Stimulated activated CD4-positive, alpha-beta T cell treated with anti-CD3 and anti-CD28 coated beads, Interleukin-2, amount 100 ng/mL, for 24 hours (primary cell): ENCODE results near the gene SLC43A2.

Experiments
- DNase-seq, 2 donors: peaks; one replicate each; pipeline ENCODE4 v3.0.0-alpha.2; 2020

SLC43A2 gene

GRCh38 chr17:1560858-1561355 is 67.7 kb downstream of the SLC43A2 start:
- DNase-seq, result no peak

GRCh38 chr17:1560101-1560857 is 68.4 kb downstream of the SLC43A2 start:
- DNase-seq, result no peak

GRCh38 chr17:1559047-1560043 is 69.3 kb downstream of the SLC43A2 start:
- no peak for DNase-seq

GRCh38 chr17:1558401-1558800 is 70.2 kb downstream of the SLC43A2 start:
- DNase-seq, result no peak

GRCh38 chr17:1557355-1558095 is 71.1 kb downstream of the SLC43A2 start:
- DNase-seq, result no peak

- DNase-seq, result no peak
Observed at GRCh38 chr17:1555651-1556471, 72.8 kb downstream of the SLC43A2 start.

GRCh38 chr17:1554751-1555540 is 73.7 kb downstream of the SLC43A2 start:
- DNase-seq, result no peak

- no peak for DNase-seq
Observed at GRCh38 chr17:1553354-1554266, 75.0 kb downstream of the SLC43A2 start.

GRCh38 chr17:1552932-1553331 is 75.7 kb downstream of the SLC43A2 start:
- DNase-seq, result no peak

- no peak for DNase-seq
Observed at GRCh38 chr17:1551741-1552140, 76.9 kb downstream of the SLC43A2 start.

- DNase-seq, result no peak
Observed at GRCh38 chr17:1548032-1548431, 80.6 kb downstream of the SLC43A2 start.

GRCh38 chr17:1546292-1546922 is 82.2 kb downstream of the SLC43A2 start:
- no peak for DNase-seq

GRCh38 chr17:1545618-1546017 is 83.0 kb downstream of the SLC43A2 start:
- DNase-seq, result no peak

GRCh38 chr17:1542316-1542715 is 86.3 kb downstream of the SLC43A2 start:
- DNase-seq, result no peak

GRCh38 chr17:1541367-1541904 is 87.2 kb downstream of the SLC43A2 start:
- DNase-seq, result no peak

- DNase-seq, result no peak
Observed at GRCh38 chr17:1539811-1540210, 88.8 kb downstream of the SLC43A2 start.

GRCh38 chr17:1535737-1536136 is 92.9 kb downstream of the SLC43A2 start:
- no peak for DNase-seq

GRCh38 chr17:1533661-1534325 is 94.8 kb downstream of the SLC43A2 start:
- DNase-seq, result no peak
